Stimulated activated CD8-positive, alpha-beta memory T cell treated with anti-CD3 and anti-CD28 coated beads, Interleukin-4, amount 100 ng/mL, for 1 hour (primary cell): ENCODE results near the gene IL1R1.

Experiments
- DNase-seq, 2 donors: peaks; one replicate each; pipeline ENCODE4 v3.0.0-alpha.2; 2020; ENCODE audit warnings: low read depth in 2 of 2, low spot score in 1 of 2

IL1R1 gene

DNA sequence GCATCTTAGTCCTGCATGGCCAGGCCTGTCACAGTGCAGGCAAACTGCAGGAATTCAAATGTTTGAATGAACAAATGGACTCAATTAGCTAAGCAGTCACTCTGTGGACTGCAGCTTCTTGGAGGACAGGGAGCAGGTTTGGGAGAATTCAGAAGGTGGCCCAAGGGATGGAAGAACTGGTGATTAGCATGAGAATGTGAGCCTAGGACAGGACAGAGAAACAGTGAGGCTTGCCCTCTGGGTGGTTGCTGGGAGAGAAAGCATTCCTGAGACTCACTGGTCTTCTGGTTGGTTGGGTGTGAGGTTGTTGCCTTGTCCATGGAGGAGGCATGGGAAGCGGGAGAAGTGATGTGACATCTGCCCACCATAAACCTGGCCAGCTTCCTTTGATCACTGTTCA is 58.0 kb downstream of the IL1R1 start:
- DNase-seq = no peak

DNA sequence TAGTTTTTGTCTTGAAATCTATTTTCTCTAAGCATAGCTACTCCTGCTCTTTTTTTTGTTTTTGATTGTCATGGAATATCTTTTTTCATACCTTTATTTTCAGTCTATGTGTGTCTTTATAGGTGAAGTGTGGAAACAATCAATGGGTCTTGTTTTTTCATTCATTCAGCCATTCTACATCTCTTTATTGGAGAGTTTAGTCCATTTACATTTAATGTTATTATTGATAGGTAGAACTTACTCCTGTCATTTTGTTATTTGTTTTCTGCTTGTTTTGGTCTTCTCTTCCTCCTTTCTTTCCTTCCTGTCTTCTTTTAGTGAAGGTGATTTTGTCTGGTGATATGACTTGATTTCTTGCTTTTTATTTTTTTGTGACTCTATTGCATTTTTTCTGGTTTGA is 62.1 kb downstream of the IL1R1 start:
- no peak for DNase-seq

DNA sequence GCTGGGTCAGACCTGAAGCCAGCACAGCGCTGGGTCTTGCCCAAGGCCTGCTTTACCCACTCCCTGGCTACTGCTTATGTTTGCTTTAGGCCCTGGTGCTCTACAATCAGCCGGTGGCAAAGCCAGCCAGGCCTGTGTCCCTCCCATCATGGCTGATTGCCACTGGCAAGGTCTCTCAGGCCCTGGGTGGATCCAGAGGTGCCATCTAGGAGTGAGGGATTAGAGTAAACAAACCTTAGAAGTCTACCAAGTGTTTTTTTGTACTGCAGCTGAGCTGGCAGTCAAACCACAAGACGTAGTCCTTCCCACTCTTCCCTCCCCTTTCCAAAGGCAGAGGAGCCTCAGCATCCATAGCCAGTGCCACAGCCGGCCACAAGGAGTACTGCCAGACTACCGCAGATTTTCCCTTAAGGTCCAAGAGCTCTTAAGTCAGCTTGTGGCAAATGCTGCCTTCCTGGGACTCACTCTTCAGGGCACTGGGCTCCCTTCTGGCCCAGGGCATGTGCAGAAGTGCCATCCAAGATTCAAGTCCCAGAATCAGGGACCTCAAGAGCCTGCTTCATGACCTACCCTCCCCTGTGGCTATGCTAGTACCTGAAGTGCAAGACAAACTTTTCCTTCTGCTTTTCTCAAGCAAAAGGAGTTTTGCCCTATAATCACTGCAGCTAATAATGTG is 64.3 kb downstream of the IL1R1 start:
- DNase-seq = no peak

DNA sequence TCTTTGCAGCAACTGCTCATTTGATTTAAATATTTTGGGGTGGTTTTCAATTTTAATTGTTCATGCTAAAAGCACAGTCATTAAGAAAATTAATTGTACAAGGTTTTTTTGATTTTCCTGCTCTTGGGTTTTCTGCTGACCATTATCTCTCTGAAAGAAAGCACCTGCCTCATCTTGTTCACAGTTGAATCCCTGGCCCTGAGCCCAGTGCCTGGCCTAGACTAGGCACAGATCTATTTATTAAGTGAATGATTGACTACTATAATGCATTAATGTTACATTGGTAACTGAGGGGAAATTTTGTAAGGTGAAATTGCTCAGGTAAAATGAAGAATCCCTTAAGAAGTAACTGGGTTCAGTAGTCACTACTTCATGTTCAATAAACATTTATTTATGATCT is 66.2 kb downstream of the IL1R1 start:
- DNase-seq = no peak

DNA sequence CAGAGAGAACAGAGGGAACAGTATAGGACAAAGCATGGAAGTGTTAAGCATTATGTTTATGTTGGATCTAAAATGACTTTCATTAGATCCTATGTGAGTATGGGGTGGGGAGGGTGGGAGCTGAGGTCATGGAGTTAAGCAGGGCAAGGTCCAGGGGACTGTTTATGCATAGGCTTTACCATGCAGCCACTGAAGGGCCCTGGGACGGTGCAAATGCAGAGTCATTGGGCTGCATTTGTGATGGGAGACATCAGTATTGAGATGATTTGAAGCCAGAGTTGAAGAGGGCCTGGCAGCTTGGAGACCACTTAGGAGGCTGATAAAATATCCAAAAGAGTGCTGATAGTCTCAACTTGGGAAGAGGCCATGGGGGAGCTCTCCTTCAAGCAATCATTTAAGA is 66.9 kb downstream of the IL1R1 start:
- no peak for DNase-seq

DNA sequence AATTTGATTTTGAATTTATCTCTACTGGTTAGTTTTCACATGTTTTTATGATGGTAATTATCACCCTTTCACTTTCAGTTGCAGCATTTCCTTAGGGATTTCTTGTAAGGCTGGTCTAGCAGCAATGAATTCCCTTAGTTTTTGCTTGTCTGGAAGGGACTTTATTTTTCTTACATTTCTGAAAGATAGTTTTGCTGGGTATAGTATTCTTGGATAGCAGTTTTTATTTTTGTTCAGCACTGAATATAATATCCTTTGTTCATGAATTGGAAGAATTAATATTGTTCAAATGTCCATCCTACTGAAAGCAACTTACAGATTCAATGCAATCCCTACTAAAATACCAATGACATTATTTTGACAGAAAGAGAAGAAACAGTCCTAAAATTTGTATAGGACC is 74.5 kb downstream of the IL1R1 start:
- DNase-seq = no peak

DNA sequence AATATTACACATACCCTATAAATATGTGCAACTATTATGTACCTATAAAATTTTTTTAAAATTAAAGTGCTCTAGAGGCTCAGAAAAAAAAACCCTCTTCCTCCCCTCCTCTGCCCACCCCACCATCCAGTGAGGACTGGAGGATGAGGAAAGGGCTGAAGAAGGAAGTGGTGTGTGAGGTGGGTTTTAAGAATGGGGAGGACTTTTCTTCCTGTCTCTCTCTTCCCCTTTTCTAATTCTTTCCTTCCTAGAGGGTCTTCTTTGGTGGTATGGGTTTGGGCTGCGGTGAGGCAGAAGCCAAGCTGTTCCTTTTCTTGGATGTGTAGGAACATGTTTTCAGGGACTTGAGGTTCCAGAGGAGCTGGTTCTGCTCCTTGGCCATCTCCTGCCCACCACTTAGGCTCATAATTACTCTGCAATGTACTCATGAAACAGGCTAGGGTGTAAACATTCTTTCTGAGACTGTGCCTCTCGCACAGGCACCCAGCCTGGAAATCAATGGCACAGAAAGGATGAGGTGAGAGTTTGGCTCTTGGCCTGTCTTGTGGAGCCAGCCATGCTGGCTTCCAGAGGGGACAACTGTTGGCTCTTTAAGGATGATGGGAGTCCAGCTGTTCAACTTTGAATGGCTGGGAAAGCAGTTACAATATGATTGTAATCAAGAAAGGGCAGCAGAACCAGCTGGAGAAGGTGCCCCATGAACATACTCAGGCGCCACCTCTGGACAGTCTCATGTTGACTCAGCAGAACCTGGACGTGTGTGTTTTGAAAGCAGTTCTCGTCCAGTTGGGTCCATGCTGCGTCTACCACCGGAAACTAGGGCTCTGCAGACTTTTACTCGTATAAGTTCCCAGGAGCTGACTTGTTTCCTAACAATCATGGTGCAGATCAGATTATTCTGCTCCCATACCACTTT is 82.5 kb downstream of the IL1R1 start:
- DNase-seq = no peak

DNA sequence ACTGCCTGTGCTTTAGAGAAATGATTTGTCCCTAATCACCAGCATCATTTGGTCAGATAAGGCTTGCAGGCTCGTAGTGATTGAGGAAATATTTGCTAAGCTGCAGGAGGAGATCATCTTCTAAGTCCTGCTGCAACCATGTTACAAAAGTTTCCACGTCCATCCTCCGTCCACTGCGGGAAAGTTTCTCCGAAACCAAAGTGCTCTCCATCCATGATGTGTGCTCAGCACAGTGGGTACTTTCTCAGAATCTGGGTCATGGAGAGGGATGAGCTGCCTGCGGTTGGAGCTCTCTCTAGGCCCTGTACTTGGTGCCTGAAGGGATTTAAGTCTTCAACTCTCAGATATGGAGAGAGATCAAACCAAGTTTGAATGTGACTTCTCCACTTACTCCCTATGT is 83.6 kb downstream of the IL1R1 start:
- DNase-seq = no peak

DNA sequence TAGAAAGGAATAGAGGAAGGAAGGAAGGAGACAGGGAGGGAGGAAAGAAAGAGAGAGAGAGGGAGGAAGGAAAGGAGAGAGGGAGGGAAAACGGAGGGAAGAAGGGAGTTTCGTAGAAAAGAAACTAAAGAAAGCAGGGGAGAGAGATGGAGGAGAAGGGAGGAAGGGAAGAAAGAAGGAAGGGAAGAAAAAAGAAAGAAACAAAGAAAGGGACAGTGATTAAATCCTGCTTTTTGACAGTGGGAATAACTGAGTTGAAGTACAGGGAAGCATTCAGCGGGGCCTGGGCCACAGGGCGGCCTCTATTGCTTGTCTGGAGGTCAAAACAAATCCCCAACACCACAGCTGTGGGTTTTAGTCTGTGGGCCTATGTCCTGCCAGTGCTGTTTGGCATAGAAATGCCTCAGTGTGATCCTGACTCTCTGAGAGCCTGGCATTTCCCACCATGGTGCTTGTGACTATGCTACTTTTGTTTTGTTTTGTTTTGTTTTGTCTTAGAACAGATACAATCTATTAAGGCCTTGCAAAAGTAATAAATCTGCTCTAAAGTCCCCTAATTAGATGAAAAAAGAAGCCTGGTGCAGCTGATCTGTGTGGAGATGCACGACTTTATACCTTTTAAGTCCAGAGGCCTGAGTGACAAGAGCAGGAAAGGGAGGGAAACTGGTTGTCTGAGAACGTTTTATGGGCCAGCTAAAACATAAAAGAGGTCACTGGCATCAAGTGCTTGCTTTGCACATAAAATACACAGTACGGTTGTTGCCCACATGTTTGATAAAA is 84.3 kb downstream of the IL1R1 start:
- no peak for DNase-seq

DNA sequence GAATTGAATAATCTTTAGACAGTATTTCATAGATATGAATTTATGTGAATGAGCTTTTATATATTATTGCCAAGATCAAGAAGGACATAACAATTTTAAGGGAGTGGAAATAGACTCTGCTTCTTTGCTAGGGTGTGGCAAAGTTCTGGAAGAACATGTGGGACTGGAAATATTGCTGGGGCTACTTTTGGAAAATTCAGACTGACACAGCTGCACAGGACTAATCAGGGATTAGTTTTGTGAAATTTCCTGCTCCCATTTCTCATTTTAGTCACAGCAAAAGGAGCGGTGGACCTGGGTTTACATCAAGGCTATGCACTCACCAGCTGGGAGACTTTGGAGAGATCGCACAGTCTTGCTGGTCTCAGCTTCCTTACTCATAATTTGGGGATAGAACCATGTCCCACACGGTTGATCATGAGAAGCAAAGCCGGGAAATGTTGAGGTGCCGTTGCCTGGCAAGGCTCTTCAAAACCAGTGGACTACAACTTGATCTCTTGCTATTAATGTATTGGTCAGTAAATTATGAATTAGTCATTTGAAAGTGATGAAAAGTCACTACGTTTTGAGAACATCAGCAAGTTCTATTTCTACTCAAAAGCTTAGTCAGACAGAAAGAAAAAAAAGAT is 86.7 kb downstream of the IL1R1 start:
- no peak for DNase-seq
